HG02970 (cell line): ENCODE data around the gene KIF24.
"Not testable (repeated sequence)": the region's sequence is repeated elsewhere in the genome, so short reads cannot be mapped to it uniquely, and the experiment has no call there.

ENCODE experiments used
- ATAC-seq: cut with Tn5 transposase; IDR thresholded peaks from one replicate; pipeline ENCODE4 v1.9.1; 2021; ENCODE audit warnings: mild to moderate bottlenecking, moderate library complexity, moderate number of reproducible peaks; ENCODE audit not compliant: unreplicated experiment, low FRiP score

KIF24 gene

GRCh38 chr9:34328987-34329832, at the start of gene KIF24, which contains the start of gene NUDT2:
Gene KIF24, minus strand, starts transcription at chr9:34329268. Its CDS starts 17,922 bp downstream, at chr9:34311346.
Gene NUDT2, plus strand, starts transcription at chr9:34329569. Its CDS starts 9,471 bp downstream, at chr9:34339040.
- peak; percentile 98 for ATAC-seq

GRCh38 chr9:34378376-34379060, 49.5 kb upstream of the KIF24 start:
- ATAC-seq: no peak

GRCh38 chr9:34377404-34377746, 48.3 kb upstream of the KIF24 start:
- no peak for ATAC-seq

GRCh38 chr9:34376596-34377403, 47.7 kb upstream of the KIF24 start, which contains the start of gene MYORG:
Gene MYORG, minus strand, starts transcription at chr9:34376898. Its CDS starts 3,955 bp downstream, at chr9:34372943.
- peak; percentile 77 for ATAC-seq

- ATAC-seq: no peak
These were observed 47.0 kb upstream of the KIF24 start for GRCh38 chr9:34375901-34376595.

- ATAC-seq: no peak
These were observed 46.0 kb upstream of the KIF24 start for GRCh38 chr9:34374905-34375552.

GRCh38 chr9:34374339-34374738, 45.3 kb upstream of the KIF24 start:
- no peak for ATAC-seq

GRCh38 chr9:34373749-34374148, 44.7 kb upstream of the KIF24 start:
- no peak for ATAC-seq

GRCh38 chr9:34372467-34373011, 43.5 kb upstream of the KIF24 start:
- ATAC-seq: no peak

- ATAC-seq: no peak
These were observed 42.9 kb upstream of the KIF24 start for GRCh38 chr9:34371886-34372466.

- no peak for ATAC-seq
These were observed 42.2 kb upstream of the KIF24 start for GRCh38 chr9:34370970-34371880.

- ATAC-seq: no peak
These were observed 41.4 kb upstream of the KIF24 start for GRCh38 chr9:34370335-34370969.

- no peak for ATAC-seq
These were observed 40.6 kb upstream of the KIF24 start for GRCh38 chr9:34369636-34370035.

- not testable (repeated sequence) for ATAC-seq
These were observed 39.7 kb upstream of the KIF24 start for GRCh38 chr9:34368796-34369195.

GRCh38 chr9:34367751-34368410, 38.8 kb upstream of the KIF24 start:
- ATAC-seq: not testable (repeated sequence)

- ATAC-seq: no peak
These were observed 37.3 kb upstream of the KIF24 start for GRCh38 chr9:34366365-34366764.

GRCh38 chr9:34365282-34365681, 36.2 kb upstream of the KIF24 start:
- ATAC-seq: no peak
